Neural progenitor cell (in vitro differentiated cells): ENCODE data around the gene KLF13. TPM values are rescaled to one million over a fixed set of nuclear protein-coding genes. Genes with fewer than 3 reads are reported as not detected.
A peak's percentile ranks its signal among the peaks of the same experiment; 100 is the strongest.

Experiments
- DNase-seq: peaks from one replicate; pipeline ENCODE4 v3.0.0-alpha.2; 2016; ENCODE audit warnings: low spot score
- H2AFZ ChIP-seq: fragments of 200-600 bp; sonication (generic); replicated peaks from 2 replicates; pipeline ENCODE4 v1.6.1; 2016; ENCODE audit warnings: antibody characterized with exemption
- H3F3A ChIP-seq: fragments of 200-600 bp; sonication (generic); 2 replicates; pipeline ENCODE4 v1.6.1; 2016; ENCODE audit warnings: antibody characterized with exemption, low read depth
- H3K27ac ChIP-seq: fragments of 200-600 bp; sonication (generic); 2 replicates; pipeline ENCODE4 v1.5.1; 2016; ENCODE audit warnings: mild to moderate bottlenecking
- H3K27me3 ChIP-seq: fragments of 200-600 bp; sonication (generic); 2 replicates; pipeline ENCODE4 v1.6.1; 2016; ENCODE audit warnings: mild to moderate bottlenecking, moderate library complexity
- H3K36me3 ChIP-seq: fragments of 200-600 bp; sonication (generic); 2 replicates; pipeline ENCODE4 v1.5.1; 2016
- H3K4me1 ChIP-seq: fragments of 200-600 bp; sonication (generic); 2 replicates; pipeline ENCODE4 v1.6.1; 2016; ENCODE audit warnings: mixed run types
- H3K4me2 ChIP-seq: fragments of 200-600 bp; sonication (generic); 2 replicates; pipeline ENCODE4 v1.6.1; 2016
- H3K4me3 ChIP-seq: fragments of 200-600 bp; sonication (generic); 2 replicates; pipeline ENCODE4 v1.5.1; 2016
- H3K79me2 ChIP-seq: fragments of 200-600 bp; sonication (generic); 2 replicates; pipeline ENCODE4 v1.6.1; 2016; ENCODE audit warnings: low read depth
- H3K9ac ChIP-seq: fragments of 200-600 bp; sonication (generic); 2 replicates; pipeline ENCODE4 v1.6.1; 2016
- H3K9me3 ChIP-seq: fragments of 200-600 bp; sonication (generic); 2 replicates; pipeline ENCODE4 v1.5.1; 2016; ENCODE audit warnings: low read depth
- H4K20me1 ChIP-seq: fragments of 200-600 bp; sonication (generic); 2 replicates; pipeline ENCODE4 v1.6.1; 2016; ENCODE audit warnings: low read depth
- H3K27ac Mint-ChIP-seq: 3 replicates; pipeline ENCODE4 v1.8.0; 2021; ENCODE audit warnings: mixed read lengths
- H3K27me3 Mint-ChIP-seq: 2 replicates; pipeline ENCODE4 v1.8.0; 2022; ENCODE audit warnings: low read depth, mild to moderate bottlenecking, inconsistent platforms, moderate library complexity, mixed read lengths; ENCODE audit not compliant: insufficient read depth
- H3K36me3 Mint-ChIP-seq: 3 replicates; pipeline ENCODE4 v1.8.0; 2021; ENCODE audit warnings: mixed read lengths
- H3K4me1 Mint-ChIP-seq: 3 replicates; pipeline ENCODE4 v1.8.0; 2021; ENCODE audit warnings: mixed read lengths
- H3K4me3 Mint-ChIP-seq: 3 replicates; pipeline ENCODE4 v1.8.0; 2021; ENCODE audit warnings: mild to moderate bottlenecking, moderate library complexity, mixed read lengths
- H3K9me3 Mint-ChIP-seq: 3 replicates; pipeline ENCODE4 v1.8.0; 2020; ENCODE audit warnings: mixed read lengths
- EZH2 ChIP-seq: fragments of 200-600 bp; sonication (generic); IDR thresholded peaks from 2 replicates; pipeline ENCODE4 v1.6.1; 2017; ENCODE audit warnings: antibody characterized with exemption, mild to moderate bottlenecking, moderate library complexity
- EZH2phosphoT487 ChIP-seq: fragments of 200-600 bp; sonication (generic); IDR thresholded peaks from 2 replicates; pipeline ENCODE4 v1.6.1; 2017; ENCODE audit warnings: antibody characterized with exemption
- total RNA-seq: library from RNA; depleted of rRNA; stranded (reverse); fragments of >200 nt; gene quantifications from 2 replicates; pipeline ENCODE4 v1.2.3, GENCODE V29; 2015; ENCODE audit warnings: low replicate concordance
- TF ChIP-seq, protein P1 (sequence below): fragments of 200-600 bp; sonication (generic); IDR thresholded peaks from 2 replicates; pipeline ENCODE4 v1.5.1; 2017; ENCODE audit warnings: antibody characterized with exemption, mild to moderate bottlenecking

KLF13 gene
- total RNA-seq, 1 donor from 2014 or later, result 11.9 TPM

DNA sequence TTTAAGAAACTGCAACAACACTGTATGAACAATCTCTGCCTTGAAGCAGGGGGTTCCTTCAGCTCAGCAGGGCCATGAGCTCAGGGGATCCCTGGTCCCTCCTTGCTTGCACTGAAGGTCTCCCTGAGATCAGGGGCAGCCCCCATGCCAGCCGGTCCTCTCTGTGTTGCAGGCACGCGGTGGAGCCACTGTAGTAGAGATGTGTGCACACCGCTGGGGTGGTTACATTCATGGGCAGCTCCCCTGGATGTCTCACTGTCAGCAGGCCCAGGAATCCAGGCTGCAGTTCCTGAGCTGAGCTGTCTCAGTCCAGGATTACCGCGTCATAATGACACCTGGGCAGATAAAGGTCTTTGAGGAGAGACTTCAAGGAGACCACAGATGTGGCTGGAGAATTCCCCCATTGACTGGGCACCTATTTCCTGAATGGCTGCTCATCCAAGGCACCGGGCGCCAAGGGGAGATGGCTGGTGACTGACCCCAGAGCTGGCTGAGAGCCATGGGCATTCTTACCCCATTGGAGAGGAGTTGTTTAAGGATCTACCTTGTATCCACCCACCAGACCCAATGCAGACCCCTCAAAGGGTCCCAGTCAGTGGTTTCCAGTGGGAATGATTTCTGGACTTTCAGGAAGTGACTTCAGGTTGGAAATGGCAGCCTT, 10.4 kb upstream of the KLF13 start:
- Histone ChIP-seq H3K79me2 (no peaks in the 10 kb centered on the region), H3K4me3 (no peak overlapping the region), H3K27me3 (peaks cover 12% of the 10 kb centered on the region), H3K27ac (no peak overlapping the region), H3K9me3 (no peaks in the 10 kb centered on the region), H4K20me1 (no peaks in the 10 kb centered on the region), H3F3A (peaks cover 1% of the 10 kb centered on the region), H3K4me1 (peaks cover 11% of the 10 kb centered on the region), H3K36me3 (no peaks in the 10 kb centered on the region), H3K4me2 (no peak overlapping the region), H3K9ac (no peak overlapping the region), H2AFZ (no peak overlapping the region)
- H3K4me3 Mint-ChIP-seq, result no peak overlapping the region
- peaks cover 13% of the 10 kb centered on the region for H3K4me1 Mint-ChIP-seq
- H3K27me3 Mint-ChIP-seq, result peaks cover 7% of the 10 kb centered on the region
- no peak overlapping the region for H3K27ac Mint-ChIP-seq
- DNase-seq, result no peak
- no peaks in the 10 kb centered on the region for H3K36me3 Mint-ChIP-seq
- TF ChIP-seq EZH2phosphoT487 (no peak), EZH2 (no peak)
- TF ChIP-seq, protein P1, sequence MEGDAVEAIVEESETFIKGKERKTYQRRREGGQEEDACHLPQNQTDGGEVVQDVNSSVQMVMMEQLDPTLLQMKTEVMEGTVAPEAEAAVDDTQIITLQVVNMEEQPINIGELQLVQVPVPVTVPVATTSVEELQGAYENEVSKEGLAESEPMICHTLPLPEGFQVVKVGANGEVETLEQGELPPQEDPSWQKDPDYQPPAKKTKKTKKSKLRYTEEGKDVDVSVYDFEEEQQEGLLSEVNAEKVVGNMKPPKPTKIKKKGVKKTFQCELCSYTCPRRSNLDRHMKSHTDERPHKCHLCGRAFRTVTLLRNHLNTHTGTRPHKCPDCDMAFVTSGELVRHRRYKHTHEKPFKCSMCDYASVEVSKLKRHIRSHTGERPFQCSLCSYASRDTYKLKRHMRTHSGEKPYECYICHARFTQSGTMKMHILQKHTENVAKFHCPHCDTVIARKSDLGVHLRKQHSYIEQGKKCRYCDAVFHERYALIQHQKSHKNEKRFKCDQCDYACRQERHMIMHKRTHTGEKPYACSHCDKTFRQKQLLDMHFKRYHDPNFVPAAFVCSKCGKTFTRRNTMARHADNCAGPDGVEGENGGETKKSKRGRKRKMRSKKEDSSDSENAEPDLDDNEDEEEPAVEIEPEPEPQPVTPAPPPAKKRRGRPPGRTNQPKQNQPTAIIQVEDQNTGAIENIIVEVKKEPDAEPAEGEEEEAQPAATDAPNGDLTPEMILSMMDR, result no peak
- H3K9me3 Mint-ChIP-seq, result peaks cover 9% of the 10 kb centered on the region

DNA sequence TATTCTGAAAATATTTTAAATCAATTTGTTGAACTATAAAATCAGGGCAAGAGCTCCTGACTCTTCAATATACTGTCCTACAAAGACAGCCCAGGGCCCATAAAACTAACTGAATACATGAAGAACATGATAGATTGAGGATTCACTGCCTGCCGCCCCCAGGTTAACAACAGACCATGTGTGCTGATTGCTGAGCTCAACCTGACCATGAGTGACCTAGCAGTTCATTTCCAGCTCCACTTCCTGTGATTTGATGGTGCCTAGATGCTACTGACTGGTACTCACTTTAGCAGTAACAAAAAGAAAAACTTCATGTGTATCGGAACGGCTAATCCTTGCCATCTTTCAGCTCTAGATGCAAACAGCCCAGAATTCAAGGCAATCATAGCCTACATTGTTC, 9.6 kb upstream of the KLF13 start:
- TF ChIP-seq, protein P1, result no peak
- TF ChIP-seq EZH2 (no peak), EZH2phosphoT487 (no peak)
- H3K27me3 Mint-ChIP-seq, result peaks cover 7% of the 10 kb centered on the region
- H3K36me3 Mint-ChIP-seq, result no peaks in the 10 kb centered on the region
- Histone ChIP-seq H3K9ac (no peak overlapping the region), H3F3A (peaks cover 9% of the 10 kb centered on the region), H3K9me3 (no peaks in the 10 kb centered on the region), H3K27me3 (peaks cover 15% of the 10 kb centered on the region), H3K36me3 (no peaks in the 10 kb centered on the region), H3K4me2 (no peak overlapping the region), H3K4me1 (peaks cover 11% of the 10 kb centered on the region), H2AFZ (no peak overlapping the region), H3K4me3 (no peak overlapping the region), H3K79me2 (no peaks in the 10 kb centered on the region), H4K20me1 (no peaks in the 10 kb centered on the region), H3K27ac (no peak overlapping the region)
- H3K9me3 Mint-ChIP-seq, result peaks cover 13% of the 10 kb centered on the region
- peaks cover 20% of the 10 kb centered on the region for H3K4me1 Mint-ChIP-seq
- no peak overlapping the region for H3K4me3 Mint-ChIP-seq
- no peak overlapping the region for H3K27ac Mint-ChIP-seq
- DNase-seq, result no peak

DNA sequence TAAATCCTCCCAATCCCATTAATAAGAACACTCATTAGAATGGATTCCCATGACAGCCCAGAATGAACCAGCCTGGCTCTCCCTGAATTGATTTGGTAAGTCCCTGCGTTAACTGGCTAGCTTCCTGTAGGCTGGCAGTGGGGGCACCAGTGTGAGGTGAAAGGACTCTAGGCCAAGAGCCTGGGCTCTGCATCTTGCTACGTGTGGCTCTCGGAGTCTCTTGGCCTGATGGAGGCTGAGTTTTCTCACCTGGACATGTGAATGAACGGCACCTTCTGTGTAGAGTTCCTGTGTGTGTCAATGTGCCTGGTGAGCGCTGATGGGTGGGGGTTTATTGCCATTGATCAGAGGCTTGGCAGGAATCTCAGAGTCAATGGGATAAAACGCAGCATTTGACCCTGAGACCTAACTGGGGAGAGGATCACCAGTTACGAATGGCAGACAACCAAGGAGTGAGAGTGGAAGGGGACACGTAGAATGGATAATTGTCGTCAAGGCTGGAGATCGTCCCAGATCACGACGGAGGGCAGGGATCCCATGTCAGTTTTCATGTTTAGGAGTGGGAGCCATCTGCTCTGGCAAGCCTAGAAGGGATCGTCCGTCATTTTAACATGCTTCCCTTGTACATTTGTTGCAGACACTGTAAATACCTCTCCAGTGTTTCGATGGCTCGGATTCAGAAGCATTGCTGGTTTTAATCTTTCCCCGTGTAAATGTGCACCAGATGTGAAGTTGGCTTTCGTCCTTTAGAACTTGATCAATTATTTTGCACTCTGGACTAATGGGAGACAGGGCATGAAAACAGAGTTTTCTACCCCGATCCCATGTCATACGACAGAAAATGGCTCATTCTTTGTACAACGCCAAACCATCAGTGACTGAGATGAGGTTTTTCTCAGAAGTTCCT, 9.0 kb upstream of the KLF13 start:
- Histone ChIP-seq H3K79me2 (no peaks in the 10 kb centered on the region), H4K20me1 (no peaks in the 10 kb centered on the region), H3K9ac (no peak overlapping the region), H2AFZ (no peak overlapping the region), H3K4me2 (no peak overlapping the region), H3K27me3 (peaks cover 17% of the 10 kb centered on the region), H3K4me3 (no peak overlapping the region), H3K27ac (no peak overlapping the region), H3K9me3 (no peaks in the 10 kb centered on the region), H3K36me3 (no peaks in the 10 kb centered on the region), H3F3A (peaks cover 10% of the 10 kb centered on the region), H3K4me1 (peaks cover 11% of the 10 kb centered on the region)
- H3K4me3 Mint-ChIP-seq, result no peak overlapping the region
- H3K27me3 Mint-ChIP-seq, result peaks cover 7% of the 10 kb centered on the region
- TF ChIP-seq EZH2phosphoT487, result no peak
- TF ChIP-seq, protein P1, result no peak
- no peak for TF ChIP-seq EZH2
- H3K9me3 Mint-ChIP-seq, result peaks cover 13% of the 10 kb centered on the region
- DNase-seq, result no peak
- no peaks in the 10 kb centered on the region for H3K36me3 Mint-ChIP-seq
- peak overlapping the region; percentile 30 for H3K27ac Mint-ChIP-seq
- peaks cover 24% of the 10 kb centered on the region for H3K4me1 Mint-ChIP-seq
